ENCODE measurements around the gene IGHMBP2. TPM values are rescaled to one million over a fixed set of nuclear protein-coding genes. Genes with fewer than 3 reads are reported as not detected.

The IGHMBP2 gene
- total RNA-seq, 1 experiment from 2014 or later: 24.0 TPM

GRCh38 chr11:68880851-68881250 is 22.8 kb upstream of the IGHMBP2 start:
- Histone ChIP-seq H4K8ac (replicated peaks; ENCODE audit: insufficient read length, low read depth, low read length) (no peak overlapping the region), H3K27me3 (ENCODE audit: insufficient read depth, low read length) (no peaks in the 10 kb centered on the region), H3T11ph (ENCODE audit: low read length) (no peak overlapping the region), H3K18ac (ENCODE audit: insufficient read length, low read depth, low read length) (no peak overlapping the region), H3K14ac (ENCODE audit: insufficient read depth, low read length) (no peak overlapping the region), H4K91ac (ENCODE audit: insufficient read length, low read depth, low read length) (no peak overlapping the region), H2BK120ac (ENCODE audit: low read depth, low read length, poor library complexity, severe bottlenecking) (no peak overlapping the region), H3K27ac (ENCODE audit: insufficient read length, low read depth, low read length) (no peak overlapping the region), H3K4ac (ENCODE audit: low read depth, low read length) (no peak overlapping the region), H3K4me1 (ENCODE audit: insufficient read depth, low read length) (no peaks in the 10 kb centered on the region), H2BK15ac (ENCODE audit: low read depth, low read length) (no peak overlapping the region), H4K20me1 (ENCODE audit: control insufficient read depth, insufficient read depth, insufficient read length) (no peaks in the 10 kb centered on the region), H3K79me2 (ENCODE audit: insufficient read depth, low read length) (no peaks in the 10 kb centered on the region), H2AK5ac (ENCODE audit: insufficient read length, low read length) (no peak overlapping the region), H3K4me2 (ENCODE audit: insufficient read depth, insufficient read length, low read length) (no peak overlapping the region), H2BK12ac (ENCODE audit: insufficient read length, low read depth, low read length) (no peak overlapping the region), H2AFZ (ENCODE audit: low read length) (no peak overlapping the region), H3K23me2 (ENCODE audit: insufficient read length, low read depth, low read length, poor library complexity, severe bottlenecking) (no peaks in the 10 kb centered on the region), H3K9me3 (ENCODE audit: control insufficient read depth, low read depth, low read length) (no peaks in the 10 kb centered on the region), H3K9ac (ENCODE audit: extremely low read depth, insufficient read length, low read length) (no peak overlapping the region), H3K56ac (ENCODE audit: insufficient read length, low read depth, low read length) (no peak overlapping the region), H3K23ac (ENCODE audit: insufficient read length, low read depth, low read length) (no peak overlapping the region), H2BK20ac (ENCODE audit: low read depth, low read length, poor library complexity, severe bottlenecking) (no peak overlapping the region), H3K79me1 (ENCODE audit: insufficient read depth, low read depth, low read length, poor library complexity, severe bottlenecking) (no peaks in the 10 kb centered on the region), H4K5ac (ENCODE audit: insufficient read length, low read depth, low read length) (no peak overlapping the region), H2BK5ac (ENCODE audit: insufficient read length, low read length) (no peak overlapping the region)
- Mint-ChIP-seq H3K36me3 (ENCODE audit: insufficient read depth in 1 of 3, low read depth in 3 of 3) (peaks cover 3 to 11% (median 9%) of the 10 kb centered on the region in 3 experiments), H3K9me3 (no peaks in the 10 kb centered on the region; a peak in 1 of 5 replicates), H3K4me1 (peaks cover 0 to 11% of the 10 kb centered on the region in 2 experiments; a peak in 3 of 4 replicates), H3K27ac (no peak overlapping the region), H3K4me3 (no peak overlapping the region), H3K27me3 (ENCODE audit: low read depth) (0 out of 2 replicates have a peak, but pooled peaks cover 1% of the 10 kb centered on the region)
- no CpG with 5 or more reads among the region's 5 CpGs for WGBS (ENCODE audit: extremely low coverage, insufficient read length, low lambda C conversion rate)
- no peak for DNase-seq
- TF ChIP-seq, protein P1, sequence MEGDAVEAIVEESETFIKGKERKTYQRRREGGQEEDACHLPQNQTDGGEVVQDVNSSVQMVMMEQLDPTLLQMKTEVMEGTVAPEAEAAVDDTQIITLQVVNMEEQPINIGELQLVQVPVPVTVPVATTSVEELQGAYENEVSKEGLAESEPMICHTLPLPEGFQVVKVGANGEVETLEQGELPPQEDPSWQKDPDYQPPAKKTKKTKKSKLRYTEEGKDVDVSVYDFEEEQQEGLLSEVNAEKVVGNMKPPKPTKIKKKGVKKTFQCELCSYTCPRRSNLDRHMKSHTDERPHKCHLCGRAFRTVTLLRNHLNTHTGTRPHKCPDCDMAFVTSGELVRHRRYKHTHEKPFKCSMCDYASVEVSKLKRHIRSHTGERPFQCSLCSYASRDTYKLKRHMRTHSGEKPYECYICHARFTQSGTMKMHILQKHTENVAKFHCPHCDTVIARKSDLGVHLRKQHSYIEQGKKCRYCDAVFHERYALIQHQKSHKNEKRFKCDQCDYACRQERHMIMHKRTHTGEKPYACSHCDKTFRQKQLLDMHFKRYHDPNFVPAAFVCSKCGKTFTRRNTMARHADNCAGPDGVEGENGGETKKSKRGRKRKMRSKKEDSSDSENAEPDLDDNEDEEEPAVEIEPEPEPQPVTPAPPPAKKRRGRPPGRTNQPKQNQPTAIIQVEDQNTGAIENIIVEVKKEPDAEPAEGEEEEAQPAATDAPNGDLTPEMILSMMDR (conservative IDR thresholded peaks at IDR 0.05): no peak
